K562 (cell line): ENCODE results near the gene NUDT21. TPM values are rescaled to one million over a fixed set of nuclear protein-coding genes. Genes with fewer than 3 reads are reported as not detected.
A peak's percentile ranks its signal among the peaks of the same experiment; 100 is the strongest.

Experiments used
- CEBPG ChIP-seq, 3 experiments: fragments of 200-800 bp in 1 of 3; sonication (Bioruptor generic) in 1 of 3; sonication (generic) in 1 of 3; formaldehyde crosslinking in 1 of 3; IDR thresholded peaks in 2 of 3; conservative IDR thresholded peaks in 1 of 3; 2 replicates each; pipeline versions ENCODE4 v1.6.1 to v1.8.0; 2016 to 2022; ENCODE audit warnings: missing compliant biosample characterization in 2 of 3, missing genetic modification characterization in 2 of 3, mild to moderate bottlenecking in 1 of 3, missing genetic modification reagents in 1 of 3
- ETV1 ChIP-seq: fragments of 450-650 bp; conservative IDR thresholded peaks from 2 replicates; pipeline ENCODE4 v1.6.1; 2016; ENCODE audit warnings: missing genetic modification characterization, control low read depth, low read depth, missing compliant biosample characterization
- NCOA2 ChIP-seq, 2 experiments: fragments of 450-650 bp; IDR thresholded peaks; 2 replicates each; pipeline ENCODE4 v1.6.1; 2018; ENCODE audit warnings: mild to moderate bottlenecking in 2 of 2, moderate library complexity in 1 of 2; ENCODE audit not compliant: partially characterized antibody in 2 of 2
- OTX1 ChIP-seq: fragments of 450-650 bp; formaldehyde crosslinking; IDR thresholded peaks from 2 replicates; pipeline ENCODE4 v1.4.0; 2022; ENCODE audit warnings: mild to moderate bottlenecking
- SLC30A9 ChIP-seq: fragments of 250-450 bp; sonication (Bioruptor Pico); IDR thresholded peaks from 2 replicates; pipeline ENCODE4 v1.8.0; 2022; ENCODE audit warnings: mild to moderate bottlenecking, moderate library complexity
- polyA plus RNA-seq, 8 experiments: library from polyadenylated mRNA; depleted of rRNA in 4 of 8; stranded (reverse) in 5 of 8; unstranded in 3 of 8; fragments of >200 nt; fragmentation: Nextera tagmentation in 2 of 8; fragmentation: Illumina TruSeq in 1 of 8; extraction: Ambion mirVana in 2 of 8; extraction: Trizol in 1 of 8; gene quantifications; 2 replicates each; pipeline versions ENCODE4 v1.2.1 to v1.2.3, GENCODE V29; 2011 to 2014; ENCODE audit warnings: inconsistent platforms in 1 of 8, missing spikeins in 1 of 8
- total RNA-seq, 7 experiments: library from RNA; depleted of rRNA in 6 of 7; stranded (reverse); fragments of >200 nt in 6 of 7; fragmentation: Illumina TruSeq in 2 of 7; extraction: Trizol in 2 of 7; gene quantifications; 2 replicates each; pipeline versions ENCODE4 v1.2.1 to v1.2.3, GENCODE V29; 2011 to 2021; ENCODE audit warnings: low replicate concordance in 1 of 7
- TF ChIP-seq, protein P1 (sequence below): fragments of 200-800 bp; sonication (Bioruptor generic); IDR thresholded peaks from 2 replicates; pipeline ENCODE4 v1.6.1; 2016; ENCODE audit warnings: missing genetic modification characterization, missing compliant biosample characterization
- TF ChIP-seq, protein P2 (sequence below), 2 experiments: fragments of 450-650 bp; conservative IDR thresholded peaks; 2 replicates each; pipeline ENCODE4 v1.6.1; 2017; ENCODE audit warnings: mild to moderate bottlenecking in 2 of 2, moderate library complexity in 2 of 2

The NUDT21 gene
- total and polyA plus RNA-seq, 9 of the 15 experiments (the other 6 are each of a cell fraction or from before 2014, with no cell fraction given) = 62.4 to 218 (median 121) TPM

DNA sequence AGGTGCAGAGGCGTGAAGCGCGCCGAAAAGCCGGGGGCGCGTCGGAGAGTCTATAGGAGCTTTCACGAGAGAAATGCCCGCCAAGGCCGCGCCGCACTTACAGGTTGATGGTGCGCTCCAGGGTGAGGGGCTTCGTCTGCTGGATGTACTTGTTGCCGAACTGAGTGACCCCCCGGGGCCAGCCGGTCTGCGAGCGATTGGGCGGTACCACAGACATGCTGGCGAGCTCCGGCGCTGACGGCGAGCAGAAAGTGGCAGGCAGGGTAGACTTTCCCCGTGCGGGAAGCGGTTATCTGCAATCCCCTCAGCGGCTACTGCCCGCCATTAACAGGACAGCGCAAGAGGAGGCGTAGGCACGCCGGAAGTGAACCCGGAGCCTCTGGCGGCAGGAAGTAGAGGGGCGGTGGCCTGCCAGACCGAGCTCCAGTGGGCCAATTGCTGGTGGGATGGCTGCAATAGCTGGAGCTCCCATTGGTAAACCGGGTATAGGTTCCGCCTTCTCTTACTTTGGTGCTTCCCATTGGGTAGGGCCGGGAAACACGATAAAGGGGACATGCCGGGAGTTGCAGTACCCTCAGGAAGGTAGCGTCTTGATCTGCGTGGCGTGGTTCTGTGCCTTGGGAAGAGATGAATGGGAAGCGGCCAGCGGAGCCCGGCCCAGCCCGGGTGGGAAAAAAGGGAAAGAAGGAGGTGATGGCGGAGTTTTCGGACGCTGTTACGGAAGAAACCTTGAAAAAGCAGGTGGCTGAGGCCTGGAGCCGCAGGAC is at the start of gene NUDT21, which contains the start of gene OGFOD1 (continued):
- TF ChIP-seq, protein P1, sequence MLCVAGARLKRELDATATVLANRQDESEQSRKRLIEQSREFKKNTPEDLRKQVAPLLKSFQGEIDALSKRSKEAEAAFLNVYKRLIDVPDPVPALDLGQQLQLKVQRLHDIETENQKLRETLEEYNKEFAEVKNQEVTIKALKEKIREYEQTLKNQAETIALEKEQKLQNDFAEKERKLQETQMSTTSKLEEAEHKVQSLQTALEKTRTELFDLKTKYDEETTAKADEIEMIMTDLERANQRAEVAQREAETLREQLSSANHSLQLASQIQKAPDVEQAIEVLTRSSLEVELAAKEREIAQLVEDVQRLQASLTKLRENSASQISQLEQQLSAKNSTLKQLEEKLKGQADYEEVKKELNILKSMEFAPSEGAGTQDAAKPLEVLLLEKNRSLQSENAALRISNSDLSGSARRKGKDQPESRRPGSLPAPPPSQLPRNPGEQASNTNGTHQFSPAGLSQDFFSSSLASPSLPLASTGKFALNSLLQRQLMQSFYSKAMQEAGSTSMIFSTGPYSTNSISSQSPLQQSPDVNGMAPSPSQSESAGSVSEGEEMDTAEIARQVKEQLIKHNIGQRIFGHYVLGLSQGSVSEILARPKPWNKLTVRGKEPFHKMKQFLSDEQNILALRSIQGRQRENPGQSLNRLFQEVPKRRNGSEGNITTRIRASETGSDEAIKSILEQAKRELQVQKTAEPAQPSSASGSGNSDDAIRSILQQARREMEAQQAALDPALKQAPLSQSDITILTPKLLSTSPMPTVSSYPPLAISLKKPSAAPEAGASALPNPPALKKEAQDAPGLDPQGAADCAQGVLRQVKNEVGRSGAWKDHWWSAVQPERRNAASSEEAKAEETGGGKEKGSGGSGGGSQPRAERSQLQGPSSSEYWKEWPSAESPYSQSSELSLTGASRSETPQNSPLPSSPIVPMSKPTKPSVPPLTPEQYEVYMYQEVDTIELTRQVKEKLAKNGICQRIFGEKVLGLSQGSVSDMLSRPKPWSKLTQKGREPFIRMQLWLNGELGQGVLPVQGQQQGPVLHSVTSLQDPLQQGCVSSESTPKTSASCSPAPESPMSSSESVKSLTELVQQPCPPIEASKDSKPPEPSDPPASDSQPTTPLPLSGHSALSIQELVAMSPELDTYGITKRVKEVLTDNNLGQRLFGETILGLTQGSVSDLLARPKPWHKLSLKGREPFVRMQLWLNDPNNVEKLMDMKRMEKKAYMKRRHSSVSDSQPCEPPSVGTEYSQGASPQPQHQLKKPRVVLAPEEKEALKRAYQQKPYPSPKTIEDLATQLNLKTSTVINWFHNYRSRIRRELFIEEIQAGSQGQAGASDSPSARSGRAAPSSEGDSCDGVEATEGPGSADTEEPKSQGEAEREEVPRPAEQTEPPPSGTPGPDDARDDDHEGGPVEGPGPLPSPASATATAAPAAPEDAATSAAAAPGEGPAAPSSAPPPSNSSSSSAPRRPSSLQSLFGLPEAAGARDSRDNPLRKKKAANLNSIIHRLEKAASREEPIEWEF (CRISPR knock-in tag) = no peak
- TF ChIP-seq OTX1 (CRISPR knock-in tag) (peak; percentile 51; the same call in 1 of the 2 replicates), NCOA2 (IDR thresholded peaks at IDR 0.05; ENCODE audit: partially characterized antibody in 2 of 2) (no peak), CEBPG (CRISPR knock-in tag; IDR thresholded peaks at IDR 0.05) (no peak), CEBPG (tag; conservative IDR thresholded peaks at IDR 0.05 in 1 of 2, IDR thresholded peaks at IDR 0.05 in 1 of 2) (no peak), SLC30A9 (no peak), ETV1 (peak; percentile 48)
- TF ChIP-seq, protein P2, sequence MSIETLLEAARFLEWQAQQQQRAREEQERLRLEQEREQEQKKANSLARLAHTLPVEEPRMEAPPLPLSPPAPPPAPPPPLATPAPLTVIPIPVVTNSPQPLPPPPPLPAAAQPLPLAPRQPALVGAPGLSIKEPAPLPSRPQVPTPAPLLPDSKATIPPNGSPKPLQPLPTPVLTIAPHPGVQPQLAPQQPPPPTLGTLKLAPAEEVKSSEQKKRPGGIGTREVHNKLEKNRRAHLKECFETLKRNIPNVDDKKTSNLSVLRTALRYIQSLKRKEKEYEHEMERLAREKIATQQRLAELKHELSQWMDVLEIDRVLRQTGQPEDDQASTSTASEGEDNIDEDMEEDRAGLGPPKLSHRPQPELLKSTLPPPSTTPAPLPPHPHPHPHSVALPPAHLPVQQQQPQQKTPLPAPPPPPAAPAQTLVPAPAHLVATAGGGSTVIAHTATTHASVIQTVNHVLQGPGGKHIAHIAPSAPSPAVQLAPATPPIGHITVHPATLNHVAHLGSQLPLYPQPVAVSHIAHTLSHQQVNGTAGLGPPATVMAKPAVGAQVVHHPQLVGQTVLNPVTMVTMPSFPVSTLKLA (conservative IDR thresholded peaks at IDR 0.05) = peak; percentile 71 to 94
